ENCODE measurements around the gene INPP4B.

Gene INPP4B

DNA sequence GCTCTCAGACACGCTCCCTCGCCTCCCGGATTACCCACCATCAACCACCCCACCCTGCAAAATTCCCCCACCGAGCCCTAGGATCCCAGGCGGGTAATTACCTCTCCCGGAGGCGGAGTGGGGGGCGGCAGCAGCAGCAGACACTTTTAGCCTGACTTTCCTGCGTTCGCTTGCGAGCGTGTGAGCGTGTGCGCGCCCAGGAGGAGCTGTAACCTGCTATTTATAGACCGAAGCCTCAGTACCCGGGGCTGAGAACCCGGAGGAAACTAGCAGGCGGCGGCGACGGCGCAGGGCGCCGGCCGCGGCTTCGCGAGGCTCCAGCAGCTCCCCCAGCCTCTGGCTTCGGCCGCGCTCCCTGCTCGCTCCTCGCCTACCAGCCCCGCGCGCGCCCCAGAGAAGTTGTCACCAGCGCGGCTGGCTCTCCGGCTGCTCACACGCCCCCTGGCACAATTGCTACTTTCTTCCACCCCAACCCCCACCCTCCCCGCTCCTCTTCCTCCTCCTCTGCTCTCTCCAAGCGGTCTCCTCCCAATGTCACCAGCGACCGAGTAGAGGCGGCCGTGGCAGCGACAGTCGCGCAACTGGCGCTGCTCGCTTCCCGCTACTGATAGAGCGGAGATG lies at the start of gene INPP4B:
Gene INPP4B, minus strand, starts transcription at position 194 of the 621 bp plus-strand sequence.
- no peak for DNase-seq (ENCODE audit: low read depth)

DNA sequence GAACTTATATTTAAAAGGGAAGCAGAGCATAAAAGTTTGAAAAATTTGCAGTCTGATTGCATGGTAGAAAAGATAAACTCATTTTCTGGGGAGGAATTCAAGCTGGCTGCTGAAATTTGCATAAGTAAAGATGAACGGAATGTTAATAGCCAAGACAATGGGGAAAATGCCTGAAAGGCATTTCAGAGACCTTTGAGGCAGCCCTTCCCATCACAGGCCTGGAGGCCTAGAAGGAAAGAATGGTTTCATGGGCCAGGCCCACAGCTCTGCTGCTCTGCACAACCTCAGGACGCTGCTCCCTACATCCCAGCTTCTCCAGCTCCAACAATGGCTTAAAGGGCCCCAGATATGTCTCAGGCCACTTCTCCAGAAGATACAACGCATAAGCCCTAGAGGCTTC lies 46.9 kb upstream of the INPP4B start:
- no peak for DNase-seq (ENCODE audit: low read depth)

DNA sequence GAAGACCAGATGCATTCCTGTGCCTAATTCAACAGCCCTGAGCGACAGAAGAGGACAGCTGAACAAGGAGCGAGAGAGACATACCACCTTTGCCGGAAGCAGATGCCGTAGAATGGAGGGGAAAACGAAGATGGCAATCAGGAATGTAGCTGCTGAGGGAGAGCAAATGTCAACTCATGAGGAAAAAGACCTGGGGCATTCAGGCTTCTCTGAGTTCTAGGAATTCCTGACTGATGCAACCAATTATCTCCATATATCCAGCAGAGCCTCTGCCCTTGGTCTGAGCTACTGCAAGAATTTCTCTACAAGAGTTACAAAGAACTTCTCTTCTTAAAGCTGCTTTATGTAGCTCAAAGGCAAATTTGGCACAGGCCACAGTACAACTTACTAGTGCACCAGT lies 40.5 kb upstream of the INPP4B start:
- no peak for DNase-seq (ENCODE audit: low read depth)

DNA sequence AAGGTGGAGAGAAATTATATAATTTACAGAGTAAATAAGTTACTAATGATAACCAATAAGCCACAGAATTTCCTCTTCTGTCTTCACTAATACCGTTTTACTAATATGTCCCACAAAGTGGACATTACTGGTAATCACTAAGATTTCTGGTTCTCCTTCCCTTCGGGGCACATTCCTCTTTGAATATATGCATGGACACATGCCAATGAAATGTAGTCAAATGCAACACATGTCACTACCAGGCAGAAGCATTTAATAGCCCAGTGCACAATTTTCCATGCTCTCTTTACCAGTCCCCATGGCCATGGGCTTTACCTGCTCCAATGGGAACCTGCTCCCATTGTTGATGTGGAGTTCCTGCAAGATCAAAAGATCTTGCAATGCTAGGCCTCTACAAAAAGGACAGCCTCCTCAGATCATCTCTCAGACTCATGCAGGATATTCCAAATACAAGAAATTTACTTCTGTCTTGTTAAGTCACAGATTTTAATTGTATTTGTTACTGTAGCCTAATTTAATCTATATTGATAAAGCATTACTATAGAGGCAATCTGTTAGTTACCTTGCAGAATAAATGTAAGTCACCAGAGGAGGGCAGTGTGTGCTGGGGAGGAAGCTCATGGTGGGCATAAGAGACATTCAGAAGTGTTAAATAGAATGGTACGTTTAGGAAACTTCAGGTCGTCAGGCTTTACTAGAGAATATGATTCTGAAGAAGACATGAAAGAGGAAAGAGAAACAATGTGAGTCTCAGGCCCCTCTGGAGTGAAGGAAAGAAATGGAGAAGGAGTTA lies 37.1 kb upstream of the INPP4B start:
- no peak for DNase-seq (ENCODE audit: low read depth)

DNA sequence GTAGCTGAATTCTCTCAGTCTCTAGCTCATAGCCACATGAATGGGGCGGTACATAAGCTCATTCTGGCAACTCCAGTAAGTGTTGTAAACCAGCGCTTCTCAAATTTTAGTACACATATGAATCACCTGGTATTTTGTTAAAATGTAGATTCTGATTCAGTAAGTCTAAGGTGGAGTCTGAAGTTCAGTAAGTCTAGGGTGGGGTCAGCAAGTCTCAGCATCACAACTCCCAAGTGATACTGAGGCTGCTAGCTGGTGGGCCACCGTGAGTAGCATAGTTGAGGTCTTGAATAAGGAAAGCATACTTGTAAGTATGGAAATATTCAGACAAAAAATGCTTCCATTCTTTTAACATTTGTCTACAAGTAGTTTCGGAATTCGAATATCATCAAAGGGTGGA lies 36.1 kb upstream of the INPP4B start:
- no peak for DNase-seq (ENCODE audit: low read depth)

DNA sequence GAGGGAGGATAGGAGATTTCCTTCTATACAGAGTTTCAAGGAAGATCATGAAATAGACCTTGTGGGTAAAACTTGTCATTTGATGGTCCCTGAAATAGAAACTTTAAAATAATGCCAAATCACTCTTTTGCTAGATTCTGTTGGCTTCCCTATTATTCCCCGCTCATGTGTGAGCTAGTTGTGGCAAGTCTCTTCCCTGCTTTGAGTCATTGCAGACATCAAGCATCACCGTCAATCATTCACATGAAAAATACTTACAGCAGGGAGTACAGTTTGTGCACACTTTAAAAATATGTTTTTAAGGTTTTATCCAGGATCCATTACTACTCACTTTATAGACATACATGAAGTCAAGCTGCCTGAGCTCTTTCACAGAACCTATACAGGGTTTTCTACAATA lies 35.2 kb upstream of the INPP4B start:
- no peak for DNase-seq (ENCODE audit: low read depth)

DNA sequence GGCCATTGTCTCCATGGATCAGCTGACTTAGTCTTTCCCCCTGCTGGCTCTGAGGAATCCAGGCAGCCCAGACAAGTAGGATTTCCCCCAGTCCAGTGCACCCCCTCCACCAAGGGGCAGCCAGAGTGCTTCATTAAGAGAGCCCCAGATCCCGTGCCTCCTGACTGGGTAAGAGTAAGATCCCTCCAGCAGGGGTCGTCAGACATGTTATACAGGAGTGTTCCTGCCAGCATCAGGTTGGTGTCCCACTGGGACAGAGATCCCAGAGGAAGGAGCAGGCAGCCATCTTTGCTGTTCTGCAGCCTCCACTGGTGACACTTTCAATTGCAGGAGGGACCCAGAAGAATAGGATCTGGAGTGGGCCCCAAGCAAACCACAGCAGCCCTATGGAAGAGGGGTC lies 29.0 kb upstream of the INPP4B start:
- DNase-seq (ENCODE audit: low read depth), result no peak

DNA sequence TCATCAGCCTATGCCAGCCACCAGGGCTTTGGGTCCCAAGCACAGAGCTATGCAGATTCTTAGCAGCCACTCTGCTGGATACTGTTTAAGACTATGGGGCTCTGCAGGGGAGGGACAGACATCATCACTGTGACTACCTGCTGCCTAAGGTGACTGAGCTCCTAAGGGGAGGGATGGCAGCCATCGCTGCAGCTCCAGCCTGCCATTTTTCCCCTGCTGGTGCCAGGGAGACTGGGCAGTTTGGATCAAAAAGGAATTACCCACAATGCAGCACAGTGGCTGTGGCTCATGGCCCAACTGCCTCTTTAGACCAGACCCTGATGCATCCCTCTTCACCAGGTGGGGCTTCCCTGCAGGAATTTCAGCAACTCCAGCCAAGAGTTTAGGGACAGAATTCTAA lies 28.6 kb upstream of the INPP4B start:
- no peak for DNase-seq (ENCODE audit: low read depth)

DNA sequence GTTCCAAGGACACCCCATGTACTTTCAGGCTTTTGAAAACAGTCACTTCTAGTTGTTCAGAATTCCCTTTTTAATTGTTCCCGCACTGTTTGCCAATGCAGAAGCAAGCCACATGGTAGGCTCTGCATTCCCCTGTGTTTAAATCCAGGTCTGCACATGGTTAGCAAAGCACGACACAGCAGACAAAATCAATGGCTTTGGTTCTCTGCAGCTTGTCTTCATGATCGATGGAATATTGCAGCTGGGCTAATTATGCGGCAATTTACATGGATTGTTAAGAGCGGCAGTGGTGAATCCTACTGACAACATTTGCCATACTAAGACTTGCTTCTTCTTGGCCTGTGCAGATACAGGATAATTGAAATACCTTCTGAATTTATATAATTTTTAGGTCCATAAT lies 20.6 kb upstream of the INPP4B start:
- DNase-seq (ENCODE audit: low read depth), result no peak

DNA sequence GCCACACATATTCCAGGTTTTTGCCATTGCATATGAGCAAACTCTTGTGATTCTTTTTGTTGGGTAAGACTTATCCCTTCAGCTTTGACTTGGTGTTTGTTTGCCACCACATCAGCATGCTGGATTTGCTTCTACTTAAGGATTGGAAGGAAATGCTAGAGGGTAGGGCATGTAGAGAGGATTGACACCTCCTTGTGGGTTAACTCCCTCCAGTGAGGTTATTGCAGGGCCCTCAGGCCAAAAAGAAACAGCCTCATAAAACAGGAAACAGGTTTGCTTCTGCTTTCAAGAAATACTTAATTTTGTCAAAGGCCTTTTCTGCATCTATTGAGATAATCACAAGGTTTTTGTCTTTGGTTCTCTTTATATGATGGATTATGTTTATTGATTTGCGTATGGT lies 15.2 kb upstream of the INPP4B start:
- DNase-seq (ENCODE audit: low read depth), result no peak

DNA sequence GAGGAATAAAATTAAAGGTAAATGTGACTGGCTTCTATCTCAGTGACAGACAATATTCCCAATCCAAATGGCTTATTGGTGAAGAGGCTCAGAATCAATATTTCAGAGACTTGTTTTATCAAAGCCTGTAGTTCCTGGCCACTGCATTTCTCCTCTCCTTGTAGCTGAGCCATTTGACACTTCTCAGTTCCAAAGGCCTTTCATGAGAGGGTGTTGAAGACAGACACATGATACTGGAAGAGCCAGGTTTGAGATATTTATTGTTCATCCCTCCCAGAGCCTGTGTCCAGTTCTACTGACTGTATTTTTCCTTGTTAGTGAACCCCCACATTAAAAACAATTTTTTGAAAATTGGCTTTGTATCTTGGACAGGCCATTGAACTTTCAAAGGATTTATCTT lies 12.9 kb upstream of the INPP4B start:
- no peak for DNase-seq (ENCODE audit: low read depth)

DNA sequence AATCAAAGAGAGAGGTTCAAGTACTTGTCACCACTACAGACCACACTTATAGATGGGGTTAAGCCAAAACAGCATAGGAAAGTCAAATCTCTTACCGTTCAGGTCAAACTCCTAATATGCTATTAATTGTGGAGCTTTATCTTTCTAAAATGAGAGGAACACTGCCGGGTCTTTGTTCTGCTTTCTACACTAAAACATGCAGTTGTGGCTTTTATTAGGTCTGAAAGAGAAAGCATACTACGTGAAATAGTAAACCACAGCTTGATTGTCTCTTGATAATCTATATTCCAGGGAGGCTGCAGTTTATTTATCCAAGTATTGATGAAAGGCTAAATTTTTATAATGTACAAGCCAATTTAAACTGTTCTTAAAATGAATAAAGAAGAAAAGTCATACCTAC lies 12.3 kb upstream of the INPP4B start:
- DNase-seq (ENCODE audit: low read depth), result no peak

DNA sequence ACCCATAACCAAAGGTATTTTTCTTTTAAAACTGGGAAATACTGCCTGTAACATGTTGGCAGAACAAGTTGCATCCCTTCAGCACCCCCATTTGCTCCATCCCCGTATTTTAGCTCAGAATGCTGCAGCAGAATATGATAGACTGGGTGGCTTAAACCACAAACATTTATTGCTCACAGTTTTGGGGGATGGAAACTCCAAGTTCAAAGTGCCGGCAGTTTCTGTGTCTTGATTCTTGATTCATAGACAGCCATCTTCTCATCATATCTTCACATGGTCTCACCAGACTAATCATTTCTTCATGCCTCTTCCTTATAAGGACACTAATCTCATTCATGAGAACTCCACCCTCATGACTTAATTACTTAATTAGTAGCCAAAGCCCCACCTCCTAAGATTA lies 10.5 kb upstream of the INPP4B start:
- DNase-seq (ENCODE audit: low read depth), result no peak

DNA sequence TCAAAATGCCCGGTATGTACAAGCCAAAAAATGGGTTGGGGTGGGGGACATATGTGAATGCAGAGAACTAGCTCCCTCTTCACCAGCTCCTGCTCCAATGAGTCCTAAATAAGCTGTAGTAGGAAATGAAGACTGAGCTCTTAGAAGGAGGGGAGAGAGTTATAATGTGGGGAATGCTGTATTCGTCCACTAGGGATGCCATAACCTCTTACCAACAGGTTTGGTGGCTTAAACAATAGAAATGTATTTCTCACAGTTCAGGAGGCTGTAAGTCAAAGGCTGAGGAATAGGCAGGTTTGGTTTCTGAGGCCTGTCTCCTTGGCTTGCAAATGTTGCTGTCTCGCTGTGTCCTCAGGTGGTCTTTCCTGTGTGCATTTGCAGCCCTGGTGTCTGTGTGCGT lies 4.4 kb upstream of the INPP4B start:
- no peak for DNase-seq (ENCODE audit: low read depth)

DNA sequence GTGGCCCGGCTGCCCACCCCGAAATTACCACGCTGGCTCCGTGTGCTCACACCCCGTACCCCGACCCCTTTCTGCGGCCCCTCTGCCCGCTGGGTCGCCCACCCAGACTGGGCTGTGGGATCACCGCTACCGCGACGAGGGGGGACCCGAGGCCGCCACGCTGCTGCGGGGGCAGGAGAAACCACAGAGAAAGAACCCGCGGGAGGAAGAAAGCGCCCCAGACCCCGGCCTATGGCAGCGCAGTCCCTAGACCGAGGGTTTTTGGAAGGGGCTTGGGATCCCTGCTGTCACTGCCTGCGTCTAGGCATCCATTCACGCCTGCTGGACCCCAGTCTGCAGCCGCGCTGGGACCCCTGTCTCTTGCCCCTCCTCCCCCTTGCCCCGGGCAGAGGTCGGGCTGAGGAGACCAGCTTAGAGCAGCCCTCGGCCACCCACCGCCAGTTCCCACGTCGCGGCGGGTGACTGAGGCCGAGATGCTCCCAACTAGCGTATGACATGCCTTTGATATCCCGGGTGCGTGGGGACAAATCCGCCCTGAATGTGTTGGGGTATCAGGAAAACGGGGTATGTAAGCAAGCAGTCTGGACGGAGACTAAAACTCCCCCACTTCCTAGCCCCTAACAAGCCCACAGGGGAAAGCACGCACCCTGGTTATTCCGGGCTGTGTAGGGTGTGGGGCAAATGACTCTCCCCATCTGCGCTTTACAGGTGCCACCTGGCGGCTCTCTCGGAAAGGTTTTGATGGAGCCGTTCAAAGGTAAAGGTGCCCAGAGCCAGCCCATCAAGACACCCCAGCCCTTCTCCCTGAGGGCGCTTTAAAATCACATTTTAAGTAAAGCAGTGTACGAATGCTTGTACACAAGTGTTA lies 862 bp upstream of the INPP4B start:
- DNase-seq (ENCODE audit: low read depth), result peak; percentile 50

DNA sequence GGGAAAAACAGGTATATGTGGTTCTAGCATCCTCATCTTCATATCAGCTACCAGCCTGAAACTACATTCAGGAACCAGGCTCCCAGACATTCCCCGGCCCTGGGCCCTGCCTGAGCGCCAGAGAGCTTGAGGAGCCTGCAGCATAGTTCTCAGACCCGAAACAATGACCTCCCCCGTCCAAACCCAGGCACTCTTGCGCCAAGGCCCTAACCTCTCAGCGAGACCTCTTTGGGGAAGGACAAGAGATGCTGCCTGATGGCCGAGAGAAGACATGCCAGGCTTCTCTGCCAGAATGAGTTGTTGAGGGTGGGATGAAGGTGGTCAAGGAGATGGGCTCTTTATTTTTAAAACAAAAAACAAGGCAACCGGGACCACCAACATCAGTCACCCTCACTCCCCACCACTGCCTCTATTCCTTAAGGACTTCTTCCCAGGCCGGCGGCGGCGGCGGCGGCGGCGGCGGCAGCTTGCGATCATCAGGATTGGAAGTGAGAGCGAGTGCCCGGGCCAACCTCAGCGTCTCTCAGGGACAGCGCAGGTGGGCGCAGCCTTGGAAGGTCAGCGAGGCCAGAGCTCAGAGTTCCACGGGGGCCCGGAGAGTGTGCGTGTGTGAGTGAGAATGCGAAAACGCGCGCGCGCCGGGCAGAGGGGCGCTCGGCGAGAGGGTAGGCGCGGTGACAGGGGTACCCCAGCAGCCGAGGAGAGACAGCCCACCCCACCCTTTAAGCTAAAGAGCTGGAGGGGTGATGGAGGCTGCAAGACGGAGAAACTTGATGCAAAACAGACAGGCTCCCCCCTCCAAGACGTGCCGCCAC lies 601 bp downstream of the INPP4B start:
- DNase-seq (ENCODE audit: low read depth), result no peak

DNA sequence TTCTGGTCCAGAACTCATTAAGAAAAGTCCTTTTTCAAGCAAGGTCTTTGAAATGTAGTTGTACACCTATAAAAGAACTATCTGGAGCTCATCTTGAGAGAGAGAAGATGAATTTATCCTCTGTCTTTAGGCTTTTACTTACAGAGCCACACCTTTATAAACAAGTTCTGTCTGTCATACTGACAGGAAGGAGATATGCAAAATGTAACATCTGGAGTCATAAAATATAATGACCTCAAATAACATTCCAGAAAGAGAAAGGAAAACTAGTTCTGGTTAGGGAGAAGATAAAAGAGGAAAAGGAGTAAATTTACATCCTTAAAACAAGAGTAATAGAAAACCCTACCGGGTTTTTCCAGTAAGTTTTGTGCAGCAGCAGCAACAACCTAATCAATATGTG lies 1.3 kb downstream of the INPP4B start:
- no peak for DNase-seq (ENCODE audit: low read depth)

DNA sequence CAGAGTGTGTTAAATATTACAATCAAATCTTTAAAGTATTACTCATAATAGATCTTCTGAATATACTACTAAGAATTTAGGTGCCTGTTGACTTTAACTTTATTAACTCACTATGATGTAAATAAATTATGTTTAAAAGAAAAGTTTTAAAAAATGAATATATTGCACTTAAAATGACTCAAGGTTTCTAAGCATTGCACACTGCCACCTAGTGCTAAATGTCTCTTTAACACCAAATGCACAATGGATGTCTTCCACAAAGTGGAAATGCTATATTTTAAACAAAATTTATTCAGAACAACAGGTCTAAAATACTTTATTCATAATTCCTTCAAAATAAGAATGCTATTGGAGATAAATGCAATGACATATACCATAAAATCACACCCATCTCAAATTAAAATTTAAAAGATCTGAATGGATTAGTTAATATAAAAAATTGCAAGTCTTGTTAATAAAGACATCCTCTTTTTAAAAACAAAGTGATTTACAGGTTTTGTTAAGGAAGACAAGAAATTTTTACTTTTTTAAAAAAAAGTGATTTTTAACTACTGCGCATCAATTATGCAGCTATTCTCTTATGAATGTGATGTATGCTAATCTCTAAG lies 5.5 kb downstream of the INPP4B start:
- no peak for DNase-seq (ENCODE audit: low read depth)

DNA sequence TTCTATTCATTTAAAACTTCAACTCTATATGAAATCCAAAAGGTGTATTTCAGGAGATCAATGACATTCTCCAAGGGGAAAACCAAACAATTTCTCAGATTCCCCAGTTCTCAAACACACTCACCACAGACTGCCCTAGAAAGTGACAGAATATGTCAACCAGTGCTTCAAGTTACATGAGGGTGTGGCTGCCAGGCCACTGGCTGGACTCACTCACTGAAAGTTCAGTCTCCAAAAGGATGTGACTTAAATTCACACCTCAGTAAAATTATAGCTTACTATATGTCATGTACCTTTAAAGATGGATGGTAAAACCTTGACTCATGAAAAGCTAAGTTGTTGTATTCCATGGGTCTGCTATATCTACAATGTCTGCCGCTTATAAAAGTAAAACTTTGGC lies 7.3 kb downstream of the INPP4B start:
- no peak for DNase-seq (ENCODE audit: low read depth)

DNA sequence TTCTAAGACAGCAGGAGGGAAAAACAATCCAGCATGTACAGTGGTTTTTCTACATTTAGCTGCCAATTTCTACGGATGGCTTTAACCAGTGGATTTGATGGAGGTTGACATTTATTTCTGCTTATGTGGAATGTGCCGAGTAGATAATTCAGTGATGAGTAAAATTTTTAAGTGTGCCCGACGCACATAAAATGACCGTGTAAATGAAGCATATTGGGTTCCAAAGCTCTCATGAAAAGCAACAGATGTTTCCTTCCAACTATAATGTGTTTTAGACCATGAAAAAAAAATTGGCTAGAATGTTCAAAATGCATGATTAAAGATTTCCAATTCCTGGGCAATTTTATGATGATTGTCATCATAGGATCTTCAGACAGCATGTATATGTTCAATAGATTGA lies 14.1 kb downstream of the INPP4B start:
- DNase-seq (ENCODE audit: low read depth), result no peak

DNA sequence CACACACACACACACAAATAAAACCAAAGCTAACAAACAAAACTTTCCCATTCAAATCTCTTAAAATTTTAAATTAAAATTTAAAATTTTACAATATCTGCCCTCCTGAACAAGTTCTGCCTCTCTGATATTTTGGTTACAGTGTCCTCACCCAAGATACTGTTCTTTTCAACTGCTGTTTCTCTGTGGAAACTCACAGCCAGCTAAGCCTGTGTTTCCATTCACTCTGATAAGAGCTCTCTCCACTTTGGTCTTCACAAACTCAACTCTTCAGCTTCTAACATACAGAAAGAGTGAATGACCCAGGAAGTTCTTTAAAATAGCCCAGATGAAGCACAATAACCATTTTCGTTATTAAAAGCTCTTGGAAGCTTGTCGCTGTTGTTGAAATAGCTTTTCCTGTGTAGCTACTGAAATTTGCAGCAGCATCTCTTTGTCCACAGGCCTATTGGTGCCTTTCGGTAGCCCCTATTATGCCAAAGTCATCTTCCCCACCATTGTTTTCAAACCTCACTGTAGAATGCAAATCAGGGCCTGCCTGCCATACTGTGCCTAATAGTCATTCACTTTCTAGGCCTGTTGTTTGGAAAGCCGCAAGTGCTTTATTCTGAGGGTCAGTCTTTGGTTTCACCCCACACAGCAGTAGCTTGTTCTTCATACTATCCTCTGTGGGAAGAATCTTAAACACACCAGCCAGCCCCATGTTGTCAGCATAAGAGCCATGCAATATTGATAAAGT lies 19.4 kb downstream of the INPP4B start:
- no peak for DNase-seq (ENCODE audit: low read depth)
